A549 (cell line): ENCODE measurements around the gene RASL10A. TPM values are rescaled to one million over a fixed set of nuclear protein-coding genes. Genes with fewer than 3 reads are reported as not detected.

Experiments
- ATAC-seq, 2 experiments: fragments of 200-7000 bp in 1 of 2; fragments of >200 bp in 1 of 2; cut with Nextera tagmentation in 1 of 2; cut with Tn5 transposase in 1 of 2; 3 replicates each; pipeline versions ENCODE4 v1.8.0 to v1.9.1; 2018 to 2020; ENCODE audit warnings: mild to moderate bottlenecking in 1 of 2, moderate library complexity in 1 of 2
- CTCF ChIA-PET: fragments of 300-600 bp; sonication (Branson Sonifier 250); formaldehyde crosslinking; extraction: SDS; loops from one replicate; lab custom pipeline; 2021; ENCODE audit warnings: antibody characterized with exemption, inconsistent platforms; lab: Yijun Ruan, JAX
- POLR2A ChIA-PET: fragments of 350-600 bp; formaldehyde crosslinking; extraction: SDS; loops from one replicate; lab custom pipeline; 2021; ENCODE audit warnings: antibody characterized with exemption, inconsistent platforms; lab: Yijun Ruan, JAX
- DNase-seq, 2 experiments: peaks; one replicate each; pipeline versions ENCODE4 v3.0.0 to v3.0.0-alpha.2; 2011 to 2016; ENCODE audit warnings: low read depth in 1 of 2, low spot score in 1 of 2
- FAIRE-seq: peaks from 2 replicates; lab custom pipeline; 2011; peaks lifted over from hg19 to GRCh38; lab: Jason Lieb, UNC
- H3K27ac ChIP-seq, 2 experiments: fragments of >200 bp; sonication (Bioruptor Twin); formaldehyde crosslinking; 3 replicates each; pipeline ENCODE4 v1.5.1; 2016 to 2017
- H3K4me1 ChIP-seq: fragments of >200 bp; sonication (Bioruptor Twin); formaldehyde crosslinking; 3 replicates; pipeline ENCODE4 v1.6.1; 2016
- H3K4me2 ChIP-seq: fragments of >200 bp; sonication (Bioruptor Twin); formaldehyde crosslinking; 3 replicates; pipeline ENCODE4 v1.6.1; 2016
- H3K4me3 ChIP-seq: fragments of >200 bp; sonication (Bioruptor Twin); formaldehyde crosslinking; 3 replicates; pipeline ENCODE4 v1.5.1; 2016
- H3K9me3 ChIP-seq: fragments of >200 bp; sonication (Bioruptor Twin); formaldehyde crosslinking; 3 replicates; pipeline ENCODE4 v1.6.1; 2016
- BHLHE40 ChIP-seq: IDR thresholded peaks from 2 replicates; pipeline ENCODE4 v1.6.1; 2012; ENCODE audit warnings: low read depth, low read length, inconsistent platforms
- CEBPB ChIP-seq, 2 experiments: fragments of >200 bp in 1 of 2; sonication (Bioruptor Twin) in 1 of 2; formaldehyde crosslinking in 1 of 2; IDR thresholded peaks; 2 replicates each; pipeline ENCODE4 v1.6.1; 2012 to 2016
- EHF ChIP-seq: fragments of 250-450 bp; sonication (Bioruptor Pico); IDR thresholded peaks from 2 replicates; pipeline ENCODE4 v1.5.0; 2020; ENCODE audit warnings: mild to moderate bottlenecking
- EP300 ChIP-seq, 2 experiments: fragments of >200 bp; sonication (Bioruptor Twin); formaldehyde crosslinking; IDR thresholded peaks; 2 replicates in 1 of 2; 3 replicates in 1 of 2; pipeline ENCODE4 v1.6.1; 2016 to 2017
- FOSL2 ChIP-seq, 2 experiments: fragments of 450-650 bp in 1 of 2; fragments of >200 bp in 1 of 2; sonication (Bioruptor Twin) in 1 of 2; formaldehyde crosslinking; IDR thresholded peaks; 2 replicates each; pipeline versions ENCODE4 v1.5.0 to v1.6.1; 2016 to 2020; ENCODE audit warnings: mild to moderate bottlenecking in 1 of 2, moderate library complexity in 1 of 2
- MYC ChIP-seq: IDR thresholded peaks from 2 replicates; pipeline ENCODE4 v1.6.1; 2012; ENCODE audit warnings: mild to moderate bottlenecking, inconsistent platforms, low read length, improper control_type of control experiment, borderline replicate concordance
- NFE2L2 ChIP-seq: fragments of 150-350 bp; conservative IDR thresholded peaks from 2 replicates; pipeline ENCODE4 v1.6.1; 2014; ENCODE audit warnings: low read length
- POLR2A ChIP-seq: IDR thresholded peaks from 2 replicates; pipeline ENCODE4 v1.6.1; 2012; ENCODE audit warnings: mild to moderate bottlenecking, low read length
- RCOR1 ChIP-seq: fragments of 150-350 bp; IDR thresholded peaks from 2 replicates; pipeline ENCODE4 v1.6.1; 2014; ENCODE audit warnings: antibody characterized with exemption, low read length, low read depth
- TFCP2L1 ChIP-seq: fragments of 250-450 bp; sonication (Bioruptor Pico); IDR thresholded peaks from 2 replicates; pipeline ENCODE4 v1.5.0; 2021; ENCODE audit warnings: mild to moderate bottlenecking
- ZC3H11A ChIP-seq: fragments of 450-650 bp; IDR thresholded peaks from 2 replicates; pipeline ENCODE4 v1.6.1; 2014; ENCODE audit warnings: antibody characterized with exemption, mild to moderate bottlenecking
- ZNF302 ChIP-seq: fragments of 250-450 bp; sonication (Bioruptor Pico); IDR thresholded peaks from 2 replicates; pipeline ENCODE4 v1.9.0; 2021; ENCODE audit warnings: inconsistent platforms, mild to moderate bottlenecking, moderate library complexity
- WGBS: methylation state at CpG from one replicate; pipeline ENCODE4 v1.1.6; 2017; ENCODE audit errors: missing lambda C conversion rate; 5-methylcytosine and 5-hydroxymethylcytosine counted together
- polyA plus RNA-seq, 4 experiments: library from polyadenylated mRNA; depleted of rRNA in 3 of 4; stranded (reverse); fragments of >200 nt; fragmentation: RNase III in 1 of 4; extraction: RNeasy Plus Mini Kit Qiagen cat#74134 plus additional on column Dnase treatment in 1 of 4; gene quantifications; 2 replicates in 3 of 4; 3 replicates in 1 of 4; pipeline ENCODE4 v1.2.3, GENCODE V29; 2011 to 2017
- TF ChIP-seq, protein P1 (sequence below): fragments of 200-600 bp; sonication (generic); IDR thresholded peaks from 2 replicates; pipeline ENCODE4 v1.6.1; 2016; ENCODE audit warnings: antibody characterized with exemption, mild to moderate bottlenecking, moderate library complexity
- TF ChIP-seq, protein P2 (sequence below): fragments of >200 bp; sonication (Bioruptor Twin); formaldehyde crosslinking; IDR thresholded peaks from 3 replicates; pipeline ENCODE4 v1.6.1; 2016
- TF ChIP-seq, protein P3 (sequence below): fragments of 450-650 bp; IDR thresholded peaks from 2 replicates; pipeline ENCODE4 v1.6.1; 2014; ENCODE audit warnings: antibody characterized with exemption
- TF ChIP-seq, protein P4 (sequence below): fragments of >200 bp; sonication (Bioruptor Twin); formaldehyde crosslinking; IDR thresholded peaks from 3 replicates; pipeline ENCODE4 v1.5.1; 2016
- TF ChIP-seq, protein P5 (sequence below): IDR thresholded peaks from 2 replicates; pipeline ENCODE4 v1.6.1; 2012; ENCODE audit warnings: low read depth, borderline replicate concordance

Gene RASL10A
- polyA plus RNA-seq, 2 of the 4 experiments (the other 2 are of a cell fraction), result 0.08 to 0.25 TPM

DNA sequence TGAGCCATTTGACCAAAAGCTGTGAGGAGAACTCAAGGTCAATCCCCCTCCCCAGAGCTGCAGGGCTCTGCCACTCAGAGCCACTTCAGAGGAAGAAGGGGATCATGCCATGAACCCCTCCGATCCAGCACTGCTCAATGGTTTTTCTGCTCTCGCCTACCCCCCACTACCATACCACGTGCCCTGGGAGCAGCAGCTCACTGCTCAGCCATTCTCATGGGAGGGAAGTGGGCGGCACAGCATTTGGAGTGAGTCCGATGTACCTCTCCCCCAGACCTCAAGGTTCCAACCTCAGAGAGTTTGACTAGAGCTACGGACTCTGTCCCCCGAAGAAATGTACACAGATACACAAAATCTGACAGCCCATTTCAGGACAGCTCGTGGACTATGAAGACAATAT is 38.4 kb upstream of the RASL10A start:
- DNase-seq, result no peak
- ATAC-seq, result no peak
- ChIA-PET CTCF (interaction anchor here (1.2 to 3.2 kb wide), 2 partner anchors 17 to 47 kb away, joined by 4 to 11 read pairs; partner anchors contain the start of gene GAS2L1), POLR2A (no interaction called here)
- H3K9me3 ChIP-seq, result no peaks in the 10 kb centered on the region
- no peak overlapping the region for H3K4me3 ChIP-seq
- no peaks in the 10 kb centered on the region for H3K4me1 ChIP-seq
- FAIRE-seq, result no peak
- H3K4me2 ChIP-seq, result no peak overlapping the region
- no peak for TF ChIP-seq MYC
- TF ChIP-seq, protein P1, sequence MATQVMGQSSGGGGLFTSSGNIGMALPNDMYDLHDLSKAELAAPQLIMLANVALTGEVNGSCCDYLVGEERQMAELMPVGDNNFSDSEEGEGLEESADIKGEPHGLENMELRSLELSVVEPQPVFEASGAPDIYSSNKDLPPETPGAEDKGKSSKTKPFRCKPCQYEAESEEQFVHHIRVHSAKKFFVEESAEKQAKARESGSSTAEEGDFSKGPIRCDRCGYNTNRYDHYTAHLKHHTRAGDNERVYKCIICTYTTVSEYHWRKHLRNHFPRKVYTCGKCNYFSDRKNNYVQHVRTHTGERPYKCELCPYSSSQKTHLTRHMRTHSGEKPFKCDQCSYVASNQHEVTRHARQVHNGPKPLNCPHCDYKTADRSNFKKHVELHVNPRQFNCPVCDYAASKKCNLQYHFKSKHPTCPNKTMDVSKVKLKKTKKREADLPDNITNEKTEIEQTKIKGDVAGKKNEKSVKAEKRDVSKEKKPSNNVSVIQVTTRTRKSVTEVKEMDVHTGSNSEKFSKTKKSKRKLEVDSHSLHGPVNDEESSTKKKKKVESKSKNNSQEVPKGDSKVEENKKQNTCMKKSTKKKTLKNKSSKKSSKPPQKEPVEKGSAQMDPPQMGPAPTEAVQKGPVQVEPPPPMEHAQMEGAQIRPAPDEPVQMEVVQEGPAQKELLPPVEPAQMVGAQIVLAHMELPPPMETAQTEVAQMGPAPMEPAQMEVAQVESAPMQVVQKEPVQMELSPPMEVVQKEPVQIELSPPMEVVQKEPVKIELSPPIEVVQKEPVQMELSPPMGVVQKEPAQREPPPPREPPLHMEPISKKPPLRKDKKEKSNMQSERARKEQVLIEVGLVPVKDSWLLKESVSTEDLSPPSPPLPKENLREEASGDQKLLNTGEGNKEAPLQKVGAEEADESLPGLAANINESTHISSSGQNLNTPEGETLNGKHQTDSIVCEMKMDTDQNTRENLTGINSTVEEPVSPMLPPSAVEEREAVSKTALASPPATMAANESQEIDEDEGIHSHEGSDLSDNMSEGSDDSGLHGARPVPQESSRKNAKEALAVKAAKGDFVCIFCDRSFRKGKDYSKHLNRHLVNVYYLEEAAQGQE, result no peak
- WGBS, result 96% methylated on average over 8 of the region's 8 CpGs
- H3K27ac ChIP-seq, result no peak overlapping the region

DNA sequence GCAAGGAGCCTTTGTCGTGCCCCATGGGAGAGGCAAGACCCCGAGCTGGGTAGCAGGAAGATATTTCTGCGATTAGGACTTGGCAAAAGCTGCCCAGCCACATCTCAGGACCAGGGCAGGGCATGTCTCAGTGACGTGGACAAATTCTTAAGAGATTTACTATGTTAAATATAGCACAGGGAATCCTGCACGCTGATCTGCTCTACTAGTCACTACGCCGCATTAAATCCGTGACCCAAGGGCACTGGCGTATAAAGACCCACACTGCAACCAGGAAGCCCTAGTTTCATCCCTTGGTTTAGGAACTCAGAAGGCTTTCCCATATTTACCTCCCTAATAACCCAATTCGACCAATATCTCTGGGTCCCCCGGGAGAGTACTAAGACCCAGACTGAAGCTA is 37.8 kb upstream of the RASL10A start:
- TF ChIP-seq EP300 (IDR thresholded peaks at IDR 0.05) (no peak), TFCP2L1 (CRISPR knock-in tag) (no peak), RCOR1 (no peak), ZNF302 (no peak), EHF (CRISPR knock-in tag) (no peak), CEBPB (IDR thresholded peaks at IDR 0.05) (no peak), NFE2L2 (no peak), ZC3H11A (no peak), BHLHE40 (no peak), POLR2A (no peak), FOSL2 (IDR thresholded peaks at IDR 0.05) (no peak), FOSL2 (CRISPR knock-in tag; IDR thresholded peaks at IDR 0.05) (no peak)
- TF ChIP-seq, protein P2, sequence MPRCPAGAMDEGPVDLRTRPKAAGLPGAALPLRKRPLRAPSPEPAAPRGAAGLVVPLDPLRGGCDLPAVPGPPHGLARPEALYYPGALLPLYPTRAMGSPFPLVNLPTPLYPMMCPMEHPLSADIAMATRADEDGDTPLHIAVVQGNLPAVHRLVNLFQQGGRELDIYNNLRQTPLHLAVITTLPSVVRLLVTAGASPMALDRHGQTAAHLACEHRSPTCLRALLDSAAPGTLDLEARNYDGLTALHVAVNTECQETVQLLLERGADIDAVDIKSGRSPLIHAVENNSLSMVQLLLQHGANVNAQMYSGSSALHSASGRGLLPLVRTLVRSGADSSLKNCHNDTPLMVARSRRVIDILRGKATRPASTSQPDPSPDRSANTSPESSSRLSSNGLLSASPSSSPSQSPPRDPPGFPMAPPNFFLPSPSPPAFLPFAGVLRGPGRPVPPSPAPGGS, result no peak
- TF ChIP-seq, protein P3, sequence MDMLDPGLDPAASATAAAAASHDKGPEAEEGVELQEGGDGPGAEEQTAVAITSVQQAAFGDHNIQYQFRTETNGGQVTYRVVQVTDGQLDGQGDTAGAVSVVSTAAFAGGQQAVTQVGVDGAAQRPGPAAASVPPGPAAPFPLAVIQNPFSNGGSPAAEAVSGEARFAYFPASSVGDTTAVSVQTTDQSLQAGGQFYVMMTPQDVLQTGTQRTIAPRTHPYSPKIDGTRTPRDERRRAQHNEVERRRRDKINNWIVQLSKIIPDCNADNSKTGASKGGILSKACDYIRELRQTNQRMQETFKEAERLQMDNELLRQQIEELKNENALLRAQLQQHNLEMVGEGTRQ, result no peak
- TF ChIP-seq, protein P4, sequence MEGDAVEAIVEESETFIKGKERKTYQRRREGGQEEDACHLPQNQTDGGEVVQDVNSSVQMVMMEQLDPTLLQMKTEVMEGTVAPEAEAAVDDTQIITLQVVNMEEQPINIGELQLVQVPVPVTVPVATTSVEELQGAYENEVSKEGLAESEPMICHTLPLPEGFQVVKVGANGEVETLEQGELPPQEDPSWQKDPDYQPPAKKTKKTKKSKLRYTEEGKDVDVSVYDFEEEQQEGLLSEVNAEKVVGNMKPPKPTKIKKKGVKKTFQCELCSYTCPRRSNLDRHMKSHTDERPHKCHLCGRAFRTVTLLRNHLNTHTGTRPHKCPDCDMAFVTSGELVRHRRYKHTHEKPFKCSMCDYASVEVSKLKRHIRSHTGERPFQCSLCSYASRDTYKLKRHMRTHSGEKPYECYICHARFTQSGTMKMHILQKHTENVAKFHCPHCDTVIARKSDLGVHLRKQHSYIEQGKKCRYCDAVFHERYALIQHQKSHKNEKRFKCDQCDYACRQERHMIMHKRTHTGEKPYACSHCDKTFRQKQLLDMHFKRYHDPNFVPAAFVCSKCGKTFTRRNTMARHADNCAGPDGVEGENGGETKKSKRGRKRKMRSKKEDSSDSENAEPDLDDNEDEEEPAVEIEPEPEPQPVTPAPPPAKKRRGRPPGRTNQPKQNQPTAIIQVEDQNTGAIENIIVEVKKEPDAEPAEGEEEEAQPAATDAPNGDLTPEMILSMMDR, result no peak
- TF ChIP-seq, protein P5, sequence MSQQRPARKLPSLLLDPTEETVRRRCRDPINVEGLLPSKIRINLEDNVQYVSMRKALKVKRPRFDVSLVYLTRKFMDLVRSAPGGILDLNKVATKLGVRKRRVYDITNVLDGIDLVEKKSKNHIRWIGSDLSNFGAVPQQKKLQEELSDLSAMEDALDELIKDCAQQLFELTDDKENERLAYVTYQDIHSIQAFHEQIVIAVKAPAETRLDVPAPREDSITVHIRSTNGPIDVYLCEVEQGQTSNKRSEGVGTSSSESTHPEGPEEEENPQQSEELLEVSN, result no peak
- Histone ChIP-seq H3K27ac (no peak overlapping the region), H3K4me1 (no peaks in the 10 kb centered on the region), H3K4me2 (no peak overlapping the region), H3K4me3 (no peak overlapping the region), H3K9me3 (no peaks in the 10 kb centered on the region)
- no peak for ATAC-seq
- WGBS, result 88% methylated on average over 11 of the region's 11 CpGs
- DNase-seq, result no peak
- no peak for FAIRE-seq
- ChIA-PET CTCF (interaction anchor here (3.2 kb wide), 1 partner anchor 47 kb away, joined by 11 read pairs; the partner anchor contains the start of gene GAS2L1), POLR2A (no interaction called here)
